ENCODE measurements around the gene ALS2.

- TF ChIP-seq CTCF (conservative IDR thresholded peaks at IDR 0.05; ENCODE audit: low read length) = no peak
- no peak for TF ChIP-seq EZH2phosphoT487 (IDR thresholded peaks at IDR 0.05; ENCODE audit: borderline replicate concordance, low read depth, low read length)
Observed at GRCh38 chr2:201788371-201788770, 7.6 kb upstream of the ALS2 start.
